PFSK-1 (cell line): ENCODE results near the gene PPRC1.

Source experiments
- FOXP2 ChIP-seq: optimal IDR thresholded peaks from 2 replicates; pipeline ENCODE3; 2011; ENCODE audit warnings: borderline replicate concordance, control low read depth, inconsistent platforms; ENCODE audit not compliant: insufficient read depth; ENCODE audit errors: extremely low read length, extremely low read depth
- POLR2AphosphoS5 ChIP-seq: IDR thresholded peaks from 2 replicates; pipeline ENCODE4 v1.6.1; 2012; ENCODE audit warnings: low read depth, mild to moderate bottlenecking, control low read depth, low read length, moderate library complexity
- REST ChIP-seq, 2 experiments: IDR thresholded peaks; 2 replicates each; pipeline versions ENCODE4 v1.6.1 to v1.8.0; 2011 to 2012; ENCODE audit warnings: low read depth in 2 of 2, low read length in 2 of 2, control low read depth in 1 of 2, inconsistent platforms in 1 of 2, mild to moderate bottlenecking in 1 of 2, moderate library complexity in 1 of 2; ENCODE audit not compliant: insufficient read depth in 1 of 2
- SIN3A ChIP-seq: IDR thresholded peaks from 2 replicates; pipeline ENCODE4 v1.6.1; 2012; ENCODE audit warnings: mild to moderate bottlenecking, low read length, moderate library complexity, borderline replicate concordance; ENCODE audit not compliant: insufficient read depth
- TAF1 ChIP-seq: IDR thresholded peaks from 2 replicates; pipeline ENCODE4 v1.6.1; 2012; ENCODE audit warnings: low read length, control low read depth, borderline replicate concordance; ENCODE audit not compliant: insufficient read depth

The PPRC1 gene

GRCh38 chr10:102185811-102186527, 53.1 kb downstream of the PPRC1 start:
- TF ChIP-seq FOXP2 (no peak), SIN3A (no peak), REST (IDR thresholded peaks at IDR 0.05; ENCODE audit: insufficient read depth in 1 of 2, low read depth in 2 of 2, low read length in 2 of 2) (no peak), POLR2AphosphoS5 (no peak), TAF1 (no peak)

- no peak for TF ChIP-seq TAF1
- no peak for TF ChIP-seq SIN3A
- no peak for TF ChIP-seq REST (IDR thresholded peaks at IDR 0.05; ENCODE audit: insufficient read depth in 1 of 2, low read depth in 2 of 2, low read length in 2 of 2)
- no peak for TF ChIP-seq POLR2AphosphoS5
- no peak for TF ChIP-seq FOXP2
These were observed 55.6 kb downstream of the PPRC1 start for GRCh38 chr10:102188298-102188940.

DNA sequence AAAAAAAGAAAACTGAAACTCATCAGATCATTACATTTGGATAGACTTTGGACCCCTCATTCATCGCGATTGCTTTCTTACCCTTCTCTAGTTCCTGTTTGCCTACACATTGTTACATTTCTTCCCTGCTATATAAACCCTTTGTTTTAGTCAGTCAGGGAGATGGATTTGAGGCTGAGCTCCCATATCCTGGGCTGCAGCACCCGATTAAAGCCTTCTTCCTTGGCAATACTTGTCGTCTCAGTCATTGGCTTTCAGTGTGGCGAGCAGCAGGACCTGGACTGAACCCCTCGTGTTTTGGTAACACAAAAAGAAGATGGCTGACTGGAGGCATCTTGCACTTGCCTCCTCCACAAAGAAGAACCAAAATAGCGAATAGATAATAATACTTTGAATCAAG, 59.1 kb downstream of the PPRC1 start:
- no peak for TF ChIP-seq TAF1
- TF ChIP-seq POLR2AphosphoS5: no peak
- TF ChIP-seq REST (IDR thresholded peaks at IDR 0.05; ENCODE audit: insufficient read depth in 1 of 2, low read depth in 2 of 2, low read length in 2 of 2): no peak
- no peak for TF ChIP-seq SIN3A
- no peak for TF ChIP-seq FOXP2

- TF ChIP-seq SIN3A: no peak
- TF ChIP-seq REST (IDR thresholded peaks at IDR 0.05; ENCODE audit: insufficient read depth in 1 of 2, low read depth in 2 of 2, low read length in 2 of 2): no peak
- TF ChIP-seq FOXP2: no peak
- TF ChIP-seq POLR2AphosphoS5: no peak
- no peak for TF ChIP-seq TAF1
These were observed 62.5 kb downstream of the PPRC1 start for GRCh38 chr10:102195296-102195870.
